Vagina (tissue), 2 donors: ENCODE measurements around the gene PRR19.

Experiments used
- POLR2A ChIP-seq, 2 donors: fragments of 450-650 bp; IDR thresholded peaks; one replicate each; pipeline ENCODE4 v1.6.1; 2017; ENCODE audit warnings: antibody characterized with exemption in 2 of 2, mild to moderate bottlenecking in 2 of 2, moderate library complexity in 2 of 2
- POLR2AphosphoS5 ChIP-seq, 2 donors: sonication (generic); formaldehyde crosslinking; IDR thresholded peaks; one replicate each; pipeline ENCODE4 v1.9.0; 2017; ENCODE audit warnings: antibody characterized with exemption in 2 of 2, mild to moderate bottlenecking in 2 of 2, low read depth in 1 of 2; ENCODE audit not compliant: insufficient read depth in 1 of 2
- TF ChIP-seq, protein P1 (sequence below), 3 experiments: fragments of 450-650 bp in 2 of 3; fragments of 200-600 bp in 1 of 3; sonication (generic) in 1 of 3; IDR thresholded peaks; one replicate each; pipeline ENCODE4 v1.5.1; 2017 to 2019; ENCODE audit warnings: antibody characterized with exemption in 3 of 3, mild to moderate bottlenecking in 2 of 3, moderate library complexity in 2 of 3

- TF ChIP-seq POLR2AphosphoS5 (IDR thresholded peaks at IDR 0.05; ENCODE audit: insufficient read depth in 1 of 2, low read depth in 1 of 2): no peak
- TF ChIP-seq, protein P1, sequence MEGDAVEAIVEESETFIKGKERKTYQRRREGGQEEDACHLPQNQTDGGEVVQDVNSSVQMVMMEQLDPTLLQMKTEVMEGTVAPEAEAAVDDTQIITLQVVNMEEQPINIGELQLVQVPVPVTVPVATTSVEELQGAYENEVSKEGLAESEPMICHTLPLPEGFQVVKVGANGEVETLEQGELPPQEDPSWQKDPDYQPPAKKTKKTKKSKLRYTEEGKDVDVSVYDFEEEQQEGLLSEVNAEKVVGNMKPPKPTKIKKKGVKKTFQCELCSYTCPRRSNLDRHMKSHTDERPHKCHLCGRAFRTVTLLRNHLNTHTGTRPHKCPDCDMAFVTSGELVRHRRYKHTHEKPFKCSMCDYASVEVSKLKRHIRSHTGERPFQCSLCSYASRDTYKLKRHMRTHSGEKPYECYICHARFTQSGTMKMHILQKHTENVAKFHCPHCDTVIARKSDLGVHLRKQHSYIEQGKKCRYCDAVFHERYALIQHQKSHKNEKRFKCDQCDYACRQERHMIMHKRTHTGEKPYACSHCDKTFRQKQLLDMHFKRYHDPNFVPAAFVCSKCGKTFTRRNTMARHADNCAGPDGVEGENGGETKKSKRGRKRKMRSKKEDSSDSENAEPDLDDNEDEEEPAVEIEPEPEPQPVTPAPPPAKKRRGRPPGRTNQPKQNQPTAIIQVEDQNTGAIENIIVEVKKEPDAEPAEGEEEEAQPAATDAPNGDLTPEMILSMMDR (IDR thresholded peaks at IDR 0.05): no peak
- TF ChIP-seq POLR2A (IDR thresholded peaks at IDR 0.05): no peak
These were observed 16.4 kb upstream of the PRR19 start for GRCh38 chr19:42285541-42285941.
